Loucy (cell line): ENCODE measurements around the gene ZIC4.

ENCODE experiments used
- H2AFZ ChIP-seq: fragments of 200-600 bp; sonication (generic); 2 replicates; pipeline ENCODE4 v1.6.0; 2016; ENCODE audit warnings: antibody characterized with exemption, mild to moderate bottlenecking, low read length, moderate library complexity
- H3F3A ChIP-seq: fragments of 200-600 bp; 2 replicates; pipeline ENCODE4 v1.6.0; 2016; ENCODE audit warnings: antibody characterized with exemption, low read depth, mild to moderate bottlenecking
- H3K27me3 ChIP-seq: fragments of 200-600 bp; sonication (generic); 2 replicates; pipeline ENCODE4 v1.6.1; 2014; ENCODE audit warnings: low read length, mild to moderate bottlenecking; ENCODE audit not compliant: insufficient read depth, poor library complexity, severe bottlenecking
- H3K36me3 ChIP-seq: fragments of 200-600 bp; sonication (generic); 2 replicates; pipeline ENCODE4 v1.6.1; 2016; ENCODE audit warnings: low read length; ENCODE audit not compliant: insufficient read depth
- H3K4me1 ChIP-seq: fragments of 200-600 bp; sonication (generic); 2 replicates; pipeline ENCODE4 v1.5.1; 2014; ENCODE audit warnings: low read length, mild to moderate bottlenecking; ENCODE audit not compliant: insufficient read depth, poor library complexity, severe bottlenecking
- H3K4me2 ChIP-seq: fragments of 200-600 bp; sonication (generic); 2 replicates; pipeline ENCODE4 v1.6.0; 2014; ENCODE audit warnings: antibody characterized with exemption, low read length, low read depth, mild to moderate bottlenecking; ENCODE audit not compliant: poor library complexity, severe bottlenecking
- H3K4me3 ChIP-seq: fragments of 200-600 bp; sonication (generic); 2 replicates; pipeline ENCODE4 v1.5.1; 2014; ENCODE audit warnings: low read length, mild to moderate bottlenecking, mixed read lengths; ENCODE audit not compliant: poor library complexity, severe bottlenecking
- H3K79me2 ChIP-seq: fragments of 200-600 bp; sonication (generic); 2 replicates; pipeline ENCODE4 v1.6.1; 2014; ENCODE audit warnings: low read length; ENCODE audit not compliant: insufficient read depth
- H3K9ac ChIP-seq: fragments of 200-600 bp; sonication (generic); 2 replicates; pipeline ENCODE4 v1.6.0; 2014; ENCODE audit warnings: mild to moderate bottlenecking, low read depth, low read length, moderate library complexity; ENCODE audit not compliant: poor library complexity, severe bottlenecking
- H3K9me2 ChIP-seq: fragments of 200-600 bp; sonication (generic); replicated peaks from 2 replicates; pipeline ENCODE4 v1.6.1; 2016; ENCODE audit warnings: low read depth, low read length, mixed read lengths
- H3K9me3 ChIP-seq: fragments of 200-600 bp; sonication (generic); 2 replicates; pipeline ENCODE4 v1.6.1; 2014; ENCODE audit warnings: mild to moderate bottlenecking, antibody characterized with exemption, low read length, low read depth; ENCODE audit not compliant: insufficient read depth
- H4K20me1 ChIP-seq: fragments of 200-600 bp; sonication (generic); 2 replicates; pipeline ENCODE4 v1.6.0; 2014; ENCODE audit warnings: antibody characterized with exemption, low read length, mild to moderate bottlenecking; ENCODE audit not compliant: insufficient read depth, poor library complexity, severe bottlenecking
- CTCF ChIP-seq: fragments of 200-600 bp; sonication (generic); conservative IDR thresholded peaks from 2 replicates; pipeline ENCODE4 v1.5.1; 2014; ENCODE audit warnings: mild to moderate bottlenecking, antibody characterized with exemption, low read length
- EZH2phosphoT487 ChIP-seq: fragments of 200-600 bp; IDR thresholded peaks from 2 replicates; pipeline ENCODE4 v1.6.1; 2018; ENCODE audit warnings: antibody characterized with exemption, mild to moderate bottlenecking, moderate library complexity, borderline replicate concordance

The ZIC4 gene

GRCh38 chr3:147431751-147432150, 25.4 kb upstream of the ZIC4 start:
- Histone ChIP-seq H3K9me3 (no peaks in the 10 kb centered on the region), H3K36me3 (no peaks in the 10 kb centered on the region), H3K79me2 (no peaks in the 10 kb centered on the region), H4K20me1 (no peaks in the 10 kb centered on the region), H3K9me2 (no peaks in the 10 kb centered on the region), H3K9ac (no peak overlapping the region), H3F3A (no peaks in the 10 kb centered on the region), H3K4me1 (no peaks in the 10 kb centered on the region), H2AFZ (no peak overlapping the region), H3K4me2 (no peak overlapping the region), H3K4me3 (no peak overlapping the region), H3K27me3 (no peaks in the 10 kb centered on the region)
- TF ChIP-seq EZH2phosphoT487 = no peak
- TF ChIP-seq CTCF = no peak

GRCh38 chr3:147428754-147429153, 22.4 kb upstream of the ZIC4 start:
- Histone ChIP-seq H3F3A (no peaks in the 10 kb centered on the region), H3K36me3 (no peaks in the 10 kb centered on the region), H3K4me2 (no peak overlapping the region), H3K4me1 (no peaks in the 10 kb centered on the region), H3K4me3 (no peak overlapping the region), H3K79me2 (no peaks in the 10 kb centered on the region), H4K20me1 (no peaks in the 10 kb centered on the region), H3K9ac (no peak overlapping the region), H3K9me2 (no peaks in the 10 kb centered on the region), H3K27me3 (no peaks in the 10 kb centered on the region), H3K9me3 (no peaks in the 10 kb centered on the region), H2AFZ (no peak overlapping the region)
- TF ChIP-seq EZH2phosphoT487 (no peak), CTCF (no peak)

GRCh38 chr3:147428326-147428725, 22.0 kb upstream of the ZIC4 start:
- no peaks in the 10 kb centered on the region for H3K9me2 ChIP-seq
- no peaks in the 10 kb centered on the region for H3K36me3 ChIP-seq
- no peaks in the 10 kb centered on the region for H3K9me3 ChIP-seq
- H4K20me1 ChIP-seq = no peaks in the 10 kb centered on the region
- H3K79me2 ChIP-seq = no peaks in the 10 kb centered on the region
- no peak overlapping the region for H3K9ac ChIP-seq
- no peak overlapping the region for H3K4me2 ChIP-seq
- no peaks in the 10 kb centered on the region for H3K27me3 ChIP-seq
- no peak overlapping the region for H2AFZ ChIP-seq
- no peaks in the 10 kb centered on the region for H3K4me1 ChIP-seq
- no peak for TF ChIP-seq CTCF
- no peak for TF ChIP-seq EZH2phosphoT487
- H3F3A ChIP-seq = no peaks in the 10 kb centered on the region
- no peak overlapping the region for H3K4me3 ChIP-seq
